ENCODE measurements around the gene NDUFA8.

GRCh38 chr9:122201641-122202040 lies 42.1 kb upstream of the NDUFA8 start:
- TF ChIP-seq, protein P1, sequence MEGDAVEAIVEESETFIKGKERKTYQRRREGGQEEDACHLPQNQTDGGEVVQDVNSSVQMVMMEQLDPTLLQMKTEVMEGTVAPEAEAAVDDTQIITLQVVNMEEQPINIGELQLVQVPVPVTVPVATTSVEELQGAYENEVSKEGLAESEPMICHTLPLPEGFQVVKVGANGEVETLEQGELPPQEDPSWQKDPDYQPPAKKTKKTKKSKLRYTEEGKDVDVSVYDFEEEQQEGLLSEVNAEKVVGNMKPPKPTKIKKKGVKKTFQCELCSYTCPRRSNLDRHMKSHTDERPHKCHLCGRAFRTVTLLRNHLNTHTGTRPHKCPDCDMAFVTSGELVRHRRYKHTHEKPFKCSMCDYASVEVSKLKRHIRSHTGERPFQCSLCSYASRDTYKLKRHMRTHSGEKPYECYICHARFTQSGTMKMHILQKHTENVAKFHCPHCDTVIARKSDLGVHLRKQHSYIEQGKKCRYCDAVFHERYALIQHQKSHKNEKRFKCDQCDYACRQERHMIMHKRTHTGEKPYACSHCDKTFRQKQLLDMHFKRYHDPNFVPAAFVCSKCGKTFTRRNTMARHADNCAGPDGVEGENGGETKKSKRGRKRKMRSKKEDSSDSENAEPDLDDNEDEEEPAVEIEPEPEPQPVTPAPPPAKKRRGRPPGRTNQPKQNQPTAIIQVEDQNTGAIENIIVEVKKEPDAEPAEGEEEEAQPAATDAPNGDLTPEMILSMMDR (IDR thresholded peaks at IDR 0.05), result no peak
- no peak for TF ChIP-seq POLR2A (IDR thresholded peaks at IDR 0.05)
